HCT116 (cell line): Measurements from ENCODE around the gene SLC52A3. TPM values are rescaled to one million over a fixed set of nuclear protein-coding genes. Genes with fewer than 3 reads are reported as not detected.

Experiments used
- ATAC-seq: fragments of 200-7000 bp; cut with Tn5 transposase; 2 replicates; pipeline ENCODE4 v1.9.1; 2020; ENCODE audit warnings: mild to moderate bottlenecking, moderate library complexity
- BruUV-seq: library from RNA; stranded (reverse); fragments of 400-500 nt; replicated peaks from 2 replicates; lab custom pipeline; 2021; lab: Mats Ljungman, UMichigan
- CTCF ChIA-PET: fragments of 300-600 bp; sonication (Branson Sonifier 250); formaldehyde crosslinking; loops from one replicate; lab custom pipeline; 2021; ENCODE audit warnings: antibody characterized with exemption; lab: Charles Lee
- POLR2A ChIA-PET: fragments of 300-600, 350-600 bp; sonication (Branson Sonifier 250); formaldehyde crosslinking; loops from one replicate; lab custom pipeline; 2021; ENCODE audit warnings: antibody characterized with exemption; lab: Charles Lee
- RAD21 ChIA-PET, 2 experiments: fragments of 300-600 bp; sonication (Branson Sonifier 250); formaldehyde crosslinking; loops; one replicate each; lab custom pipeline; 2023; ENCODE audit warnings: low total read pairs in 2 of 2; ENCODE audit not compliant: uncharacterized antibody in 2 of 2, unreplicated experiment in 2 of 2, low non-redundant PET in 1 of 2; lab: Charles Lee
- DNase-seq: peaks from one replicate; pipeline ENCODE4 v3.0.0-alpha.2; 2010; ENCODE audit warnings: low read depth, low spot score
- H2AFZ ChIP-seq: fragments of 200-600 bp; shearing (Covaris generic), sonication (generic); 2 replicates; pipeline ENCODE4 v1.6.1; 2017; ENCODE audit warnings: low read depth, mixed run types, mixed read lengths, antibody characterized with exemption, low read length; ENCODE audit not compliant: poor library complexity, severe bottlenecking
- H3K27ac ChIP-seq: 2 replicates; pipeline ENCODE4 v1.5.1; 2012; ENCODE audit warnings: low read depth, low read length
- H3K27me3 ChIP-seq: fragments of 200-600 bp; sonication (generic); 2 replicates; pipeline ENCODE4 v1.6.1; 2016; ENCODE audit warnings: mixed run types, low read length, mixed read lengths; ENCODE audit not compliant: insufficient read depth
- H3K36me3 ChIP-seq, 2 experiments: fragments of 200-500 bp in 1 of 2; fragments of 200-600 bp in 1 of 2; sonication (Bioruptor generic) in 1 of 2; sonication (generic) in 1 of 2; 2 replicates each; pipeline versions ENCODE4 v1.5.1 to v1.6.1; 2014 to 2016; ENCODE audit warnings: low read length in 2 of 2, inconsistent platforms in 1 of 2, mixed read lengths in 1 of 2, mixed run types in 1 of 2; ENCODE audit not compliant: insufficient read depth in 2 of 2, control insufficient read depth in 1 of 2
- H3K4me1 ChIP-seq, 2 experiments: fragments of 200-600 bp in 1 of 2; sonication (generic) in 1 of 2; 2 replicates each; pipeline versions ENCODE4 v1.5.1 to v1.6.1; 2012 to 2017; ENCODE audit warnings: low read length in 2 of 2, inconsistent platforms in 1 of 2, mild to moderate bottlenecking in 1 of 2, mixed read lengths in 1 of 2, mixed run types in 1 of 2, moderate library complexity in 1 of 2; ENCODE audit not compliant: insufficient read depth in 2 of 2, control insufficient read depth in 1 of 2
- H3K4me2 ChIP-seq: fragments of 200-600 bp; sonication (generic); 2 replicates; pipeline ENCODE4 v1.6.1; 2017; ENCODE audit warnings: mixed run types, low read length, mixed read lengths
- H3K4me3 ChIP-seq, 2 experiments: fragments of 200-600 bp in 1 of 2; sonication (generic) in 1 of 2; replicated peaks in 1 of 2; 2 replicates each; pipeline ENCODE4 v1.5.1; 2011 to 2016; ENCODE audit warnings: low read length in 2 of 2, control low read depth in 1 of 2, low read depth in 1 of 2, mild to moderate bottlenecking in 1 of 2, mixed read lengths in 1 of 2, mixed run types in 1 of 2
- H3K79me2 ChIP-seq: fragments of 200-600 bp; sonication (generic); 2 replicates; pipeline ENCODE4 v1.6.1; 2017; ENCODE audit warnings: mild to moderate bottlenecking, mixed run types, low read length, moderate library complexity, mixed read lengths; ENCODE audit not compliant: insufficient read depth
- H3K9ac ChIP-seq: fragments of 200-600 bp; sonication (generic); 2 replicates; pipeline ENCODE4 v1.6.1; 2016; ENCODE audit warnings: low read length, mixed read lengths
- H3K9me2 ChIP-seq: fragments of 200-600 bp; sonication (generic), shearing (Covaris generic); 2 replicates; pipeline ENCODE4 v1.6.1; 2017; ENCODE audit warnings: mixed run types, mild to moderate bottlenecking, moderate library complexity; ENCODE audit not compliant: insufficient read depth
- H3K9me3 ChIP-seq, 2 experiments: fragments of 200-500 bp in 1 of 2; fragments of 200-600 bp in 1 of 2; sonication (Bioruptor generic) in 1 of 2; sonication (generic) in 1 of 2; 2 replicates each; pipeline ENCODE4 v1.6.1; 2014 to 2017; ENCODE audit warnings: low read length in 2 of 2, mixed read lengths in 2 of 2, inconsistent platforms in 1 of 2, low read depth in 1 of 2, mild to moderate bottlenecking in 1 of 2, mixed run types in 1 of 2, moderate library complexity in 1 of 2; ENCODE audit not compliant: control insufficient read depth in 1 of 2, insufficient read depth in 1 of 2
- H4K20me1 ChIP-seq: fragments of 200-600 bp; sonication (generic), shearing (Covaris generic); 2 replicates; pipeline ENCODE4 v1.6.1; 2017; ENCODE audit warnings: mixed run types, mild to moderate bottlenecking, moderate library complexity; ENCODE audit not compliant: insufficient read depth
- ATF3 ChIP-seq: IDR thresholded peaks from 2 replicates; pipeline ENCODE4 v1.6.1; 2012
- CBX3 ChIP-seq: IDR thresholded peaks from 2 replicates; pipeline ENCODE4 v1.6.1; 2012; ENCODE audit warnings: low read depth
- EGR1 ChIP-seq: IDR thresholded peaks from 2 replicates; pipeline ENCODE4 v1.6.1; 2012; ENCODE audit warnings: low read depth
- EZH2 ChIP-seq: fragments of 200-600 bp; sonication (generic); IDR thresholded peaks from 2 replicates; pipeline ENCODE4 v1.6.1; 2017; ENCODE audit warnings: antibody characterized with exemption, mixed run types
- MAX ChIP-seq: IDR thresholded peaks from 2 replicates; pipeline ENCODE4 v1.6.1; 2012
- RAD21 ChIP-seq: IDR thresholded peaks from 2 replicates; pipeline ENCODE4 v1.6.1; 2012; ENCODE audit warnings: low read depth, mild to moderate bottlenecking
- YY1 ChIP-seq: IDR thresholded peaks from 2 replicates; pipeline ENCODE4 v1.6.1; 2011; ENCODE audit warnings: low read length, low read depth, moderate library complexity, mild to moderate bottlenecking; ENCODE audit not compliant: insufficient replicate concordance; ENCODE audit errors: extremely low read depth
- ZFX ChIP-seq: fragments of 450-650 bp; IDR thresholded peaks from 2 replicates; pipeline ENCODE4 v1.6.1; 2017
- ZNF274 ChIP-seq: fragments of 200-500 bp; sonication (Bioruptor generic); IDR thresholded peaks from 2 replicates; pipeline ENCODE4 v1.6.1; 2014; ENCODE audit warnings: mild to moderate bottlenecking, low read depth, low read length, inconsistent platforms
- intact Hi-C: fragments of 100-400 bp; cut with micrococcal nuclease; formaldehyde crosslinking; loops from 2 replicates; pipeline ENCODE4 v1.10.0; 2022
- total RNA-seq: library from RNA; stranded (reverse); gene quantifications from one replicate; pipeline ENCODE4 v1.2.1, GENCODE V29; 2021; ENCODE audit not compliant: unreplicated experiment
- TF ChIP-seq, protein P1 (sequence below), 3 experiments: fragments of 200-600 bp in 1 of 3; sonication (generic) in 1 of 3; IDR thresholded peaks in 2 of 3; conservative IDR thresholded peaks in 1 of 3; 2 replicates each; pipeline ENCODE4 v1.5.1; 2012 to 2017; ENCODE audit warnings: low read depth in 2 of 3, low read length in 2 of 3, antibody characterized with exemption in 1 of 3, borderline replicate concordance in 1 of 3, control low read depth in 1 of 3, mild to moderate bottlenecking in 1 of 3, mixed read lengths in 1 of 3, mixed run types in 1 of 3, moderate library complexity in 1 of 3; ENCODE audit not compliant: insufficient read depth in 1 of 3

SLC52A3 gene
- total RNA-seq, 1 experiment from 2014 or later = 10.2 TPM

DNA sequence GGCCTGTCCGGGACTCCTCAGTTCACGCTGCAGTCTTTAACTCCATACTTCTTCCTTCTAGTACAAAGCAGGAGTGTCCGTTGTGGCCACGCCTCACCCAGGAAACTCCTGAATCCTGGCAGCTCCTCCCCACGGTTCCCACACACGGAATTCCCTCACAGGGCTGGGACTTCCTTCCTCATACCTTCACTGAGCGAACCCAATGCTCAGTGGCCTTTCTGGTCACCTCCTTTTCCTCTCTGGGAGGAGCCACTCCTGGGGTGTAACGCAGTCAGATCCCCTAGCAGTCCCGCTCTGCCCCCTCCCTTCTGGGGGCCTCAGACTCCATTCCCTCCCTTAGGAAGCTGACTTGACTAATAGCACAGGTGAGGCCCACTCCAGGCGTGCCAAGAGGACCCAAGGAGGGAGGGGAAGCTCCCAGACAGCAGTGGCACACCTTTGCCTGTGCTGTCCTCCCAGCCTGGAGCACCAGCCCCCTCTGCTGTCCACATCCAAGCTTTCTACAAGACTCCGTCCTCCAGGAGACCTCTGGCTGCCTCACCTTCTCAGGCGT, at the start of gene SLC52A3 (continued):
- TF ChIP-seq, protein P1, sequence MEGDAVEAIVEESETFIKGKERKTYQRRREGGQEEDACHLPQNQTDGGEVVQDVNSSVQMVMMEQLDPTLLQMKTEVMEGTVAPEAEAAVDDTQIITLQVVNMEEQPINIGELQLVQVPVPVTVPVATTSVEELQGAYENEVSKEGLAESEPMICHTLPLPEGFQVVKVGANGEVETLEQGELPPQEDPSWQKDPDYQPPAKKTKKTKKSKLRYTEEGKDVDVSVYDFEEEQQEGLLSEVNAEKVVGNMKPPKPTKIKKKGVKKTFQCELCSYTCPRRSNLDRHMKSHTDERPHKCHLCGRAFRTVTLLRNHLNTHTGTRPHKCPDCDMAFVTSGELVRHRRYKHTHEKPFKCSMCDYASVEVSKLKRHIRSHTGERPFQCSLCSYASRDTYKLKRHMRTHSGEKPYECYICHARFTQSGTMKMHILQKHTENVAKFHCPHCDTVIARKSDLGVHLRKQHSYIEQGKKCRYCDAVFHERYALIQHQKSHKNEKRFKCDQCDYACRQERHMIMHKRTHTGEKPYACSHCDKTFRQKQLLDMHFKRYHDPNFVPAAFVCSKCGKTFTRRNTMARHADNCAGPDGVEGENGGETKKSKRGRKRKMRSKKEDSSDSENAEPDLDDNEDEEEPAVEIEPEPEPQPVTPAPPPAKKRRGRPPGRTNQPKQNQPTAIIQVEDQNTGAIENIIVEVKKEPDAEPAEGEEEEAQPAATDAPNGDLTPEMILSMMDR (IDR thresholded peaks at IDR 0.05 in 2 of 3, conservative IDR thresholded peaks at IDR 0.05 in 1 of 3; ENCODE audit: borderline replicate concordance in 1 of 3, insufficient read depth in 1 of 3, low read depth in 2 of 3, low read length in 2 of 3) = peak; percentile 73 to 81 (median 79)
- TF ChIP-seq, all 23 proteins: peak for 6

GRCh38 chr20:815914-816606, 47.8 kb upstream of the SLC52A3 start:
- ATAC-seq (peak; percentile 65), DNase-seq (peak; percentile 56)
- Histone ChIP-seq H3K4me1 (peaks cover 8 to 16% of the 10 kb centered on the region in 2 experiments), H3K4me3 (no peak overlapping the region), H3K27ac (no peak overlapping the region), H3K9me3 (no peaks in the 10 kb centered on the region), H4K20me1 (no peaks in the 10 kb centered on the region), H3K4me2 (no peak overlapping the region), H3K36me3 (no peaks in the 10 kb centered on the region)
- ChIA-PET CTCF (interaction anchor here (0.8 to 7.2 kb wide), 3 partner anchors 17 to 153 kb away, joined by 3 to 181 read pairs (median 3); partner anchors contain the start of gene FAM110A), POLR2A (no interaction called here), RAD21 (interaction anchor here in 1 of 2 experiments (1.0 kb wide), 1 partner anchor 140 kb away, joined by 3 read pairs; no protein-coding TSS in a partner anchor)
- intact Hi-C loops = loop anchor here (1.0 to 10.0 kb wide), 3 partner anchors 140 to 369 kb away; partner anchors contain the start of gene TMEM74B
- BruUV-seq = no TSS peak
- TF ChIP-seq EZH2 (no peak), YY1 (no peak), MAX (no peak), ZNF274 (no peak), EGR1 (no peak), ZFX (no peak), CBX3 (no peak), ATF3 (no peak), RAD21 (peak; percentile 97)
- TF ChIP-seq, protein P1 (IDR thresholded peaks at IDR 0.05 in 2 of 3, conservative IDR thresholded peaks at IDR 0.05 in 1 of 3; ENCODE audit: borderline replicate concordance in 1 of 3, insufficient read depth in 1 of 3, low read depth in 2 of 3, low read length in 2 of 3) = peak; percentile 93 to 98 (median 95)
- TF ChIP-seq, all 23 proteins: peak for 2
- Histone ChIP-seq H2AFZ (peak overlapping the region; percentile 91), H3K9ac (no peak overlapping the region), H3K27me3 (no peaks in the 10 kb centered on the region), H3K79me2 (no peaks in the 10 kb centered on the region), H3K9me2 (no peaks in the 10 kb centered on the region)
